A673 (cell line): ENCODE results near the gene PEX19.

Source experiments
- CTCF ChIP-seq: fragments of 300-800, 200-600 bp; sonication (generic); conservative IDR thresholded peaks from 2 replicates; pipeline ENCODE4 v1.5.1; 2017; ENCODE audit warnings: low read depth, mild to moderate bottlenecking, antibody characterized with exemption, low read length, moderate library complexity, mixed read lengths
- EZH2 ChIP-seq: fragments of 200-600 bp; sonication (generic); IDR thresholded peaks from 2 replicates; pipeline ENCODE4 v1.6.1; 2017; ENCODE audit warnings: borderline replicate concordance, low read depth, mild to moderate bottlenecking, mixed read lengths, antibody characterized with exemption, low read length; ENCODE audit not compliant: poor library complexity, severe bottlenecking

- TF ChIP-seq EZH2 (no peak), CTCF (no peak)
Measured at GRCh38 chr1:160255781-160256300, 29.1 kb downstream of the PEX19 start.
